PC-9 (cell line): ENCODE results near the gene CLEC18A.

Experiments
- CTCF ChIP-seq: fragments of 200-600 bp; sonication (generic); conservative IDR thresholded peaks from 2 replicates; pipeline ENCODE4 v1.6.1; 2017; ENCODE audit warnings: mixed run types, antibody characterized with exemption, mild to moderate bottlenecking, moderate library complexity
- EZH2 ChIP-seq: fragments of 200-600 bp; sonication (generic); IDR thresholded peaks from 2 replicates; pipeline ENCODE4 v1.8.0; 2017; ENCODE audit warnings: antibody characterized with exemption, low read depth

- no peak for TF ChIP-seq CTCF
- TF ChIP-seq EZH2, result no peak
Observed at GRCh38 chr16:69906838-69907401, 44.2 kb upstream of the CLEC18A start.
